Measurements from ENCODE around the gene PSENEN.

PSENEN gene

DNA sequence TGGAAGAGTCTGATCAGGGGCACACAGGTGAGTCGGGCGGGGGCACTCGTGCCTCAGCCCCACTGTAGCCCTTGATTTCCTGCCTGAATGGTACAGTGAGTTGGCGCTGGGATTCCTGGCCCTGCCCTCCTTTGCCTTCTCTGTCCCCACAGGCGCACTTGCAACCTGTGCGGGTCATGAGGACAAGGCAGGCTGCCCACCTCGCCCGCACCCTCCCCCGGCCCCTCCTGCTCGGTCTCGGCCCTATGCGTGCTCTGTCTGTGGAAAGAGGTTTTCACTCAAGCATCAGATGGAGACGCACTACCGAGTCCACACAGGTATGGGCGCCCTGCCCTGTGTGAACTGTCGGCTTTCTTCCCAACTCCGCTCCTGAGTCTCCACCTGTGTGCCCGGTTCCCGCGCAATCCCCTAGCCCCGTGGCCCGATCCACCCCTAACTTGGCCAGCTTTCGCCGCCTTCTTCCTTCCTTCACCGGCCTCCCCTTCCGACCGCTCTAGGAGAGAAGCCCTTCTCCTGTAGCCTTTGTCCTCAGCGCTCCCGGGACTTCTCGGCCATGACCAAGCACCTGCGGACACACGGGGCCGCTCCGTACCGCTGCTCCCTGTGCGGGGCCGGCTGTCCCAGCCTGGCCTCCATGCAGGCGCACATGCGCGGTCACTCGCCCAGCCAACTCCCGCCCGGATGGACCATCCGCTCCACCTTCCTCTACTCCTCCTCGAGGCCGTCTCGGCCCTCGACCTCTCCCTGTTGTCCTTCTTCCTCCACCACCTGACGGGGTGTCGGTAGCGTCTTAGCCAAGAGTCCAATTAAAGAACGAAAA lies 29.3 kb upstream of the PSENEN start (continued):
- TF ChIP-seq, protein P1, sequence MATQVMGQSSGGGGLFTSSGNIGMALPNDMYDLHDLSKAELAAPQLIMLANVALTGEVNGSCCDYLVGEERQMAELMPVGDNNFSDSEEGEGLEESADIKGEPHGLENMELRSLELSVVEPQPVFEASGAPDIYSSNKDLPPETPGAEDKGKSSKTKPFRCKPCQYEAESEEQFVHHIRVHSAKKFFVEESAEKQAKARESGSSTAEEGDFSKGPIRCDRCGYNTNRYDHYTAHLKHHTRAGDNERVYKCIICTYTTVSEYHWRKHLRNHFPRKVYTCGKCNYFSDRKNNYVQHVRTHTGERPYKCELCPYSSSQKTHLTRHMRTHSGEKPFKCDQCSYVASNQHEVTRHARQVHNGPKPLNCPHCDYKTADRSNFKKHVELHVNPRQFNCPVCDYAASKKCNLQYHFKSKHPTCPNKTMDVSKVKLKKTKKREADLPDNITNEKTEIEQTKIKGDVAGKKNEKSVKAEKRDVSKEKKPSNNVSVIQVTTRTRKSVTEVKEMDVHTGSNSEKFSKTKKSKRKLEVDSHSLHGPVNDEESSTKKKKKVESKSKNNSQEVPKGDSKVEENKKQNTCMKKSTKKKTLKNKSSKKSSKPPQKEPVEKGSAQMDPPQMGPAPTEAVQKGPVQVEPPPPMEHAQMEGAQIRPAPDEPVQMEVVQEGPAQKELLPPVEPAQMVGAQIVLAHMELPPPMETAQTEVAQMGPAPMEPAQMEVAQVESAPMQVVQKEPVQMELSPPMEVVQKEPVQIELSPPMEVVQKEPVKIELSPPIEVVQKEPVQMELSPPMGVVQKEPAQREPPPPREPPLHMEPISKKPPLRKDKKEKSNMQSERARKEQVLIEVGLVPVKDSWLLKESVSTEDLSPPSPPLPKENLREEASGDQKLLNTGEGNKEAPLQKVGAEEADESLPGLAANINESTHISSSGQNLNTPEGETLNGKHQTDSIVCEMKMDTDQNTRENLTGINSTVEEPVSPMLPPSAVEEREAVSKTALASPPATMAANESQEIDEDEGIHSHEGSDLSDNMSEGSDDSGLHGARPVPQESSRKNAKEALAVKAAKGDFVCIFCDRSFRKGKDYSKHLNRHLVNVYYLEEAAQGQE (tag by site-specific recombination; IDR thresholded peaks at IDR 0.05) = no peak
- TF ChIP-seq ZSCAN16 (tag by site-specific recombination; IDR thresholded peaks at IDR 0.05) (no peak), ZNF658 (tag by site-specific recombination; IDR thresholded peaks at IDR 0.05) (no peak), SETDB1 (IDR thresholded peaks at IDR 0.05; ENCODE audit: insufficient read length, low read length) (no peak), ZNF341 (tag by site-specific recombination; IDR thresholded peaks at IDR 0.05; ENCODE audit: low read depth) (peak; percentile 32; the same call in 1 of the 2 replicates), ZNF10 (tag by site-specific recombination; IDR thresholded peaks at IDR 0.05) (no peak), ZSCAN30 (tag by site-specific recombination; IDR thresholded peaks at IDR 0.05) (no peak), ZNF416 (tag by site-specific recombination; IDR thresholded peaks at IDR 0.05) (no peak), ZNF660 (tag by site-specific recombination; IDR thresholded peaks at IDR 0.05) (no peak), ZNF239 (tag by site-specific recombination; IDR thresholded peaks at IDR 0.05) (no peak), ZNF2 (tag by site-specific recombination; IDR thresholded peaks at IDR 0.05) (no peak), ZNF324 (tag by site-specific recombination; IDR thresholded peaks at IDR 0.05) (no peak), MYNN (tag by site-specific recombination; IDR thresholded peaks at IDR 0.05; ENCODE audit: borderline replicate concordance) (no peak), PRDM1 (tag by site-specific recombination; IDR thresholded peaks at IDR 0.05) (no peak), ZNF266 (tag by site-specific recombination; IDR thresholded peaks at IDR 0.05; ENCODE audit: low read depth) (no peak)
- TF ChIP-seq, protein P2, sequence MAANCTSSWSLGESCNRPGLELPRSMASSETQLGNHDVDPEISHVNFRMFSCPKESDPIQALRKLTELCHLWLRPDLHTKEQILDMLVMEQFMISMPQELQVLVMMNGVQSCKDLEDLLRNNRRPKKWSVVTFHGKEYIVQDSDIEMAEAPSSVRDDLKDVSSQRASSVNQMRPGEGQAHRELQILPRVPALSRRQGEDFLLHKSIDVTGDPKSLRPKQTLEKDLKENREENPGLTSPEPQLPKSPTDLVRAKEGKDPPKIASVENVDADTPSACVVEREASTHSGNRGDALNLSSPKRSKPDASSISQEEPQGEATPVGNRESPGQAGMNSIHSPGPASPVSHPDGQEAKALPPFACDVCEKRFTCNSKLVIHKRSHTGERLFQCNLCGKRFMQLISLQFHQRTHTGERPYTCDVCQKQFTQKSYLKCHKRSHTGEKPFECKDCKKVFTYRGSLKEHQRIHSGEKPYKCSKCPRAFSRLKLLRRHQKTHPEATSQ (tag by site-specific recombination; IDR thresholded peaks at IDR 0.05) = no peak
- TF ChIP-seq, protein P3, sequence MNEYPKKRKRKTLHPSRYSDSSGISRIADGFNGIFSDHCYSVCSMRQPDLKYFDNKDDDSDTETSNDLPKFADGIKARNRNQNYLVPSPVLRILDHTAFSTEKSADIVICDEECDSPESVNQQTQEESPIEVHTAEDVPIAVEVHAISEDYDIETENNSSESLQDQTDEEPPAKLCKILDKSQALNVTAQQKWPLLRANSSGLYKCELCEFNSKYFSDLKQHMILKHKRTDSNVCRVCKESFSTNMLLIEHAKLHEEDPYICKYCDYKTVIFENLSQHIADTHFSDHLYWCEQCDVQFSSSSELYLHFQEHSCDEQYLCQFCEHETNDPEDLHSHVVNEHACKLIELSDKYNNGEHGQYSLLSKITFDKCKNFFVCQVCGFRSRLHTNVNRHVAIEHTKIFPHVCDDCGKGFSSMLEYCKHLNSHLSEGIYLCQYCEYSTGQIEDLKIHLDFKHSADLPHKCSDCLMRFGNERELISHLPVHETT (tag by site-specific recombination; IDR thresholded peaks at IDR 0.05) = no peak
- TF ChIP-seq, protein P4, sequence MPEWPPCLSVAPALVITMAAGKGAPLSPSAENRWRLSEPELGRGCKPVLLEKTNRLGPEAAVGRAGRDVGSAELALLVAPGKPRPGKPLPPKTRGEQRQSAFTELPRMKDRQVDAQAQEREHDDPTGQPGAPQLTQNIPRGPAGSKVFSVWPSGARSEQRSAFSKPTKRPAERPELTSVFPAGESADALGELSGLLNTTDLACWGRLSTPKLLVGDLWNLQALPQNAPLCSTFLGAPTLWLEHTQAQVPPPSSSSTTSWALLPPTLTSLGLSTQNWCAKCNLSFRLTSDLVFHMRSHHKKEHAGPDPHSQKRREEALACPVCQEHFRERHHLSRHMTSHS (tag by site-specific recombination; IDR thresholded peaks at IDR 0.05) = no peak
- TF ChIP-seq, protein P5, sequence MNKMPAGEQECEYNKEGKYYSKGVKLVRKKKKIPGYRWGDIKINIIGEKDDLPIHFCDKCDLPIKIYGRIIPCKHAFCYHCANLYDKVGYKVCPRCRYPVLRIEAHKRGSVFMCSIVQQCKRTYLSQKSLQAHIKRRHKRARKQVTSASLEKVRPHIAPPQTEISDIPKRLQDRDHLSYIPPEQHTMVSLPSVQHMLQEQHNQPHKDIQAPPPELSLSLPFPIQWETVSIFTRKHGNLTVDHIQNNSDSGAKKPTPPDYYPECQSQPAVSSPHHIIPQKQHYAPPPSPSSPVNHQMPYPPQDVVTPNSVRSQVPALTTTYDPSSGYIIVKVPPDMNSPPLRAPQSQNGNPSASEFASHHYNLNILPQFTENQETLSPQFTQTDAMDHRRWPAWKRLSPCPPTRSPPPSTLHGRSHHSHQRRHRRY (tag by site-specific recombination; IDR thresholded peaks at IDR 0.05) = 0 out of 2 replicates have a peak, but pooled peaks have one; percentile 19
- TF ChIP-seq, protein P6, sequence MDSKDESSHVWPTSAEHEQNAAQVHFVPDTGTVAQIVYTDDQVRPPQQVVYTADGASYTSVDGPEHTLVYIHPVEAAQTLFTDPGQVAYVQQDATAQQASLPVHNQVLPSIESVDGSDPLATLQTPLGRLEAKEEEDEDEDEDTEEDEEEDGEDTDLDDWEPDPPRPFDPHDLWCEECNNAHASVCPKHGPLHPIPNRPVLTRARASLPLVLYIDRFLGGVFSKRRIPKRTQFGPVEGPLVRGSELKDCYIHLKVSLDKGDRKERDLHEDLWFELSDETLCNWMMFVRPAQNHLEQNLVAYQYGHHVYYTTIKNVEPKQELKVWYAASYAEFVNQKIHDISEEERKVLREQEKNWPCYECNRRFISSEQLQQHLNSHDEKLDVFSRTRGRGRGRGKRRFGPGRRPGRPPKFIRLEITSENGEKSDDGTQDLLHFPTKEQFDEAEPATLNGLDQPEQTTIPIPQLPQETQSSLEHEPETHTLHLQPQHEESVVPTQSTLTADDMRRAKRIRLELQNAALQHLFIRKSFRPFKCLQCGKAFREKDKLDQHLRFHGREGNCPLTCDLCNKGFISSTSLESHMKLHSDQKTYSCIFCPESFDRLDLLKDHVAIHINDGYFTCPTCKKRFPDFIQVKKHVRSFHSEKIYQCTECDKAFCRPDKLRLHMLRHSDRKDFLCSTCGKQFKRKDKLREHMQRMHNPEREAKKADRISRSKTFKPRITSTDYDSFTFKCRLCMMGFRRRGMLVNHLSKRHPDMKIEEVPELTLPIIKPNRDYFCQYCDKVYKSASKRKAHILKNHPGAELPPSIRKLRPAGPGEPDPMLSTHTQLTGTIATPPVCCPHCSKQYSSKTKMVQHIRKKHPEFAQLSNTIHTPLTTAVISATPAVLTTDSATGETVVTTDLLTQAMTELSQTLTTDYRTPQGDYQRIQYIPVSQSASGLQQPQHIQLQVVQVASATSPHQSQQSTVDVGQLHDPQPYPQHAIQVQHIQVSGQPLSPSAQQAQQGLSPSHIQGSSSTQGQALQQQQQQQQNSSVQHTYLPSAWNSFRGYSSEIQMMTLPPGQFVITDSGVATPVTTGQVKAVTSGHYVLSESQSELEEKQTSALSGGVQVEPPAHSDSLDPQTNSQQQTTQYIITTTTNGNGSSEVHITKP (tag by site-specific recombination; IDR thresholded peaks at IDR 0.05) = no peak
- TF ChIP-seq, protein P7, sequence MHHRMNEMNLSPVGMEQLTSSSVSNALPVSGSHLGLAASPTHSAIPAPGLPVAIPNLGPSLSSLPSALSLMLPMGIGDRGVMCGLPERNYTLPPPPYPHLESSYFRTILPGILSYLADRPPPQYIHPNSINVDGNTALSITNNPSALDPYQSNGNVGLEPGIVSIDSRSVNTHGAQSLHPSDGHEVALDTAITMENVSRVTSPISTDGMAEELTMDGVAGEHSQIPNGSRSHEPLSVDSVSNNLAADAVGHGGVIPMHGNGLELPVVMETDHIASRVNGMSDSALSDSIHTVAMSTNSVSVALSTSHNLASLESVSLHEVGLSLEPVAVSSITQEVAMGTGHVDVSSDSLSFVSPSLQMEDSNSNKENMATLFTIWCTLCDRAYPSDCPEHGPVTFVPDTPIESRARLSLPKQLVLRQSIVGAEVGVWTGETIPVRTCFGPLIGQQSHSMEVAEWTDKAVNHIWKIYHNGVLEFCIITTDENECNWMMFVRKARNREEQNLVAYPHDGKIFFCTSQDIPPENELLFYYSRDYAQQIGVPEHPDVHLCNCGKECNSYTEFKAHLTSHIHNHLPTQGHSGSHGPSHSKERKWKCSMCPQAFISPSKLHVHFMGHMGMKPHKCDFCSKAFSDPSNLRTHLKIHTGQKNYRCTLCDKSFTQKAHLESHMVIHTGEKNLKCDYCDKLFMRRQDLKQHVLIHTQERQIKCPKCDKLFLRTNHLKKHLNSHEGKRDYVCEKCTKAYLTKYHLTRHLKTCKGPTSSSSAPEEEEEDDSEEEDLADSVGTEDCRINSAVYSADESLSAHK (tag by site-specific recombination; IDR thresholded peaks at IDR 0.05) = no peak
- TF ChIP-seq, protein P8, sequence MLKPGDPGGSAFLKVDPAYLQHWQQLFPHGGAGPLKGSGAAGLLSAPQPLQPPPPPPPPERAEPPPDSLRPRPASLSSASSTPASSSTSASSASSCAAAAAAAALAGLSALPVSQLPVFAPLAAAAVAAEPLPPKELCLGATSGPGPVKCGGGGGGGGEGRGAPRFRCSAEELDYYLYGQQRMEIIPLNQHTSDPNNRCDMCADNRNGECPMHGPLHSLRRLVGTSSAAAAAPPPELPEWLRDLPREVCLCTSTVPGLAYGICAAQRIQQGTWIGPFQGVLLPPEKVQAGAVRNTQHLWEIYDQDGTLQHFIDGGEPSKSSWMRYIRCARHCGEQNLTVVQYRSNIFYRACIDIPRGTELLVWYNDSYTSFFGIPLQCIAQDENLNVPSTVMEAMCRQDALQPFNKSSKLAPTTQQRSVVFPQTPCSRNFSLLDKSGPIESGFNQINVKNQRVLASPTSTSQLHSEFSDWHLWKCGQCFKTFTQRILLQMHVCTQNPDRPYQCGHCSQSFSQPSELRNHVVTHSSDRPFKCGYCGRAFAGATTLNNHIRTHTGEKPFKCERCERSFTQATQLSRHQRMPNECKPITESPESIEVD (tag by site-specific recombination; IDR thresholded peaks at IDR 0.05) = no peak
